Mucosa of rectum (tissue), 2 donors: ENCODE data around the gene CADM1.

Experiments used
- H3K27ac ChIP-seq, 2 donors: one replicate each; pipeline ENCODE4 v1.7.0; 2013; ENCODE audit warnings: inconsistent platforms in 2 of 2, low read depth in 2 of 2, low read length in 2 of 2
- H3K27me3 ChIP-seq, 2 donors: one replicate each; pipeline ENCODE4 v1.7.0; 2013; ENCODE audit warnings: low read length in 2 of 2; ENCODE audit not compliant: control insufficient read depth in 2 of 2, insufficient read depth in 2 of 2
- H3K36me3 ChIP-seq, 2 donors: one replicate each; pipeline ENCODE4 v1.7.0; 2013; ENCODE audit warnings: low read length in 2 of 2; ENCODE audit not compliant: control insufficient read depth in 2 of 2, insufficient read depth in 2 of 2
- H3K4me1 ChIP-seq, 2 donors: one replicate each; pipeline ENCODE4 v1.7.0; 2013; ENCODE audit warnings: low read length in 2 of 2, mild to moderate bottlenecking in 1 of 2; ENCODE audit not compliant: control insufficient read depth in 2 of 2, insufficient read depth in 2 of 2
- H3K4me3 ChIP-seq, 2 donors: one replicate each; pipeline ENCODE4 v1.7.0; 2013; ENCODE audit warnings: low read length in 2 of 2
- H3K9ac ChIP-seq, 2 donors: one replicate each; pipeline ENCODE4 v1.7.0; 2013; ENCODE audit warnings: low read length in 2 of 2, low read depth in 1 of 2, mild to moderate bottlenecking in 1 of 2
- H3K9me3 ChIP-seq, 2 donors: one replicate each; pipeline ENCODE4 v1.7.0; 2013; ENCODE audit warnings: low read length in 2 of 2; ENCODE audit not compliant: control insufficient read depth in 2 of 2
- donor health status: healthy.
- donor health status: Normal muscosa, but diverticular disease.

Gene CADM1

GRCh38 chr11:115500547-115501501 lies 3.4 kb downstream of the CADM1 start:
- Histone ChIP-seq H3K9ac (no peak overlapping the region), H3K27ac (no peak overlapping the region), H3K4me3 (no peak overlapping the region), H3K4me1 (peaks cover 12 to 15% of the 10 kb centered on the region in 2 donors), H3K9me3 (no peaks in the 10 kb centered on the region), H3K36me3 (no peaks in the 10 kb centered on the region), H3K27me3 (peaks cover 39 to 42% of the 10 kb centered on the region in 2 donors)

DNA sequence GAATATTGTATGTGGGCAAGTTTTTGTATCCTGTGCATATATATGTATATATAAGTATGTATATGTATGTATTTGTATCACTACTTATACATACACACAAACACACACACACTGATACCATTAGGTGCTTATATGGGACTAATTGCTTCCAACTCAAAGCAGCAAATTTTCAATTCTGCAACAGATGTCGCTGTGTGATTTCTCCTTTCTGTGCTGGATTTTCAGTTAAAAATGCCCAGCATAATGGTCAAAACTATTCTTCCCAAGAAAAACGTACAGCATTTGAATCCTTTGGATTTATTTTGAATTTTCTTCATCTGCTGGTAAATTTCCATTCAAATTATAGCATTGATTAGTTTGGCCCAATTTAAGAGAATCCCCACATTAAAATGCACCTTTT lies 4.3 kb downstream of the CADM1 start:
- no peak overlapping the region for H3K9ac ChIP-seq
- H3K9me3 ChIP-seq: no peaks in the 10 kb centered on the region
- no peaks in the 10 kb centered on the region for H3K36me3 ChIP-seq
- peaks cover 34 to 39% of the 10 kb centered on the region in 2 donors for H3K27me3 ChIP-seq
- H3K4me3 ChIP-seq: no peak overlapping the region
- H3K27ac ChIP-seq: no peak overlapping the region
- peaks cover 12 to 15% of the 10 kb centered on the region in 2 donors for H3K4me1 ChIP-seq

DNA sequence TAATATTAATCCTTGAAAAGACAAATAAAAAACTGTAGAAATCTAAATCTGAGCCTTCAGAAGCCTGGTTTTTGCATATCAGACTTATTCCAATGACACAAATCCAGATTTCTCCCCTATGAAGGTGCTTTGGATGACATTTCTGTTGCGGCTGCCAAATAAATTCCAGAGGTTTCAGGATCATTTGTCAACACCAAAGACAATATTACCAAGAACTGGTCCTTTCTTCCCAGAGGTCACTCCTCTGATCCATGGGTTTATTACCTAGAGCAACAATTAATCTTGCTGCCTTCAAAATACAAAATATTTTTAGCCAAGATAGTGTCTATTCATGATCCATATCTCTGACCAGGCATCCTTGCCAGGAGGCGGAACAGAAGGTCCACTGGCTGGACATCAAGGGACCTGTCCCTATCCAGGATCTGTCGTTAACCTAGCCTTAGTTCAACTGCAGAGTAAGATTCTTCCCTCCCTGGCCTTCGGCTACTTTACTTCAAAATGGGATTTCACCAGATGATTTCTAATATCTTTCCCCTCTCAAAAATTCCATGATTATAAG lies 4.9 kb downstream of the CADM1 start:
- no peaks in the 10 kb centered on the region for H3K36me3 ChIP-seq
- H3K9me3 ChIP-seq: no peaks in the 10 kb centered on the region
- no peak overlapping the region for H3K27ac ChIP-seq
- no peak overlapping the region for H3K4me3 ChIP-seq
- no peak overlapping the region for H3K9ac ChIP-seq
- peaks cover 12 to 15% of the 10 kb centered on the region in 2 donors for H3K4me1 ChIP-seq
- H3K27me3 ChIP-seq: peaks cover 33 to 39% of the 10 kb centered on the region in 2 donors

DNA sequence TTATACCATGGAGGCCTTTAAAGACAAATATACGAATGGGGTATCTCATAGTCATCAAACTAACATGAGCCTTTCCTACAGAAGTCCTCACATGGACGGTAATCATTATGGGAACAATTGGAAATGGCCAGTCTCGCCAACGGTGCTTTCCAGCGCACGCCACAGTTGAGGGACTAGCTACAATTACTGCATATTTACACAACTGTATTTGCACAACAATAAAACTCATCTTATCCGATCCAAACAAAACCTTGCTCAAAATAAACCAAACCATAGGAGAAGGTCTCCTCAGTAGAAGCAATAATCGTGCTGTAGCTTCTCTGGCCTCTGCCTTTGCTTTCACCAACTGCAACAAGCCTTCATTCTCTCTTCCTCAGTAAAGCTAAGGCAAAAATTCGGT lies 5.9 kb downstream of the CADM1 start:
- no peak overlapping the region for H3K9ac ChIP-seq
- no peaks in the 10 kb centered on the region for H3K36me3 ChIP-seq
- peaks cover 8 to 10% of the 10 kb centered on the region in 2 donors for H3K4me1 ChIP-seq
- no peak overlapping the region for H3K4me3 ChIP-seq
- H3K9me3 ChIP-seq: no peaks in the 10 kb centered on the region
- H3K27me3 ChIP-seq: peaks cover 33 to 39% of the 10 kb centered on the region in 2 donors
- no peak overlapping the region for H3K27ac ChIP-seq

GRCh38 chr11:115497303-115497702 lies 6.9 kb downstream of the CADM1 start:
- Histone ChIP-seq H3K4me3 (no peak overlapping the region), H3K36me3 (no peaks in the 10 kb centered on the region), H3K9ac (no peak overlapping the region), H3K4me1 (peaks cover 0 to 3% of the 10 kb centered on the region in 2 donors), H3K27ac (no peak overlapping the region), H3K27me3 (peaks cover 27 to 35% of the 10 kb centered on the region in 2 donors), H3K9me3 (no peaks in the 10 kb centered on the region)

DNA sequence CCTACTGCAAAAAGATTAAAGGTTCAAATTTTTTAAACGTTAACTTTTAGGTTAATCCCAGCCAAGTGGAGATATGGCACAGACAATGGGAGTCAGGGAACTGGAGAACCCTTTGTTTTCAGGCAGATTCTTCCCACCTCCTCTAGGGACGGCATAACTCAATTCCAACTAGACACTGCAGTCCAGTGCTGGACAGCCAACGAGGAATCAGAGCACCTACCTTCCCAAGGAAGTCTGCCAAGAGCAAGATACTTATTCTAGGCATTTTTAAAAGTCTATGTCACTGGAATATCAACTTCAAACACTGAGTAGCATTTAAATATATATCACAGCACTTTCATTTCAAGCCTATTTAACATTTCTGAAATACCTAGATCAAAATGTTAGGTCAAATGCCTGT lies 7.3 kb downstream of the CADM1 start:
- H3K27me3 ChIP-seq: peaks cover 24 to 32% of the 10 kb centered on the region in 2 donors
- no peak overlapping the region for H3K4me3 ChIP-seq
- no peaks in the 10 kb centered on the region for H3K36me3 ChIP-seq
- H3K27ac ChIP-seq: no peak overlapping the region
- H3K4me1 ChIP-seq: peaks cover 0 to 3% of the 10 kb centered on the region in 2 donors
- H3K9ac ChIP-seq: no peak overlapping the region
- no peaks in the 10 kb centered on the region for H3K9me3 ChIP-seq

- H3K4me3 ChIP-seq: no peak overlapping the region
- peaks cover 0 to 6% of the 10 kb centered on the region in 2 donors for H3K27me3 ChIP-seq
- no peaks in the 10 kb centered on the region for H3K4me1 ChIP-seq
- no peak overlapping the region for H3K9ac ChIP-seq
- no peaks in the 10 kb centered on the region for H3K36me3 ChIP-seq
- no peak overlapping the region for H3K27ac ChIP-seq
- no peaks in the 10 kb centered on the region for H3K9me3 ChIP-seq
Measured at GRCh38 chr11:115493905-115494304, 10.3 kb downstream of the CADM1 start.

DNA sequence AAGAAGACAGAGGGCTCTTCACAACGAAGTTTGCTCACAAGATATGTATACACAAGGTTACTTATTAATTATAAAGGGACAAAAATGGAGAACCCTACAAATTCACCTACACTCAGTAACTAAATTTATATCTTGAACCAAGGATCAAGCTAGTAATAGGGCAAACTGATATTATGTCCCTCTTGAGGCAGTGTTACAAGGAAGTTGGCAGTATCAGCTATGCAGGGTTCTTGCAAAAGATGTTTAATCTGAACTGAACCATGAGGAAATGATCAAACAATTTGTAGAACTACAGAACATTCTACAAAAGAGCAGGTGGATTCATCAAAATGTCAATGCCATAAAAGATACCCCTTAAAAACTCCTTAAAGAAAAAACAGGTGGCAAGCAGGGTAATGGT lies 10.7 kb downstream of the CADM1 start:
- no peaks in the 10 kb centered on the region for H3K9me3 ChIP-seq
- no peaks in the 10 kb centered on the region for H3K36me3 ChIP-seq
- H3K9ac ChIP-seq: no peak overlapping the region
- no peak overlapping the region for H3K27ac ChIP-seq
- no peaks in the 10 kb centered on the region for H3K4me1 ChIP-seq
- no peak overlapping the region for H3K4me3 ChIP-seq
- peaks cover 0 to 3% of the 10 kb centered on the region in 2 donors for H3K27me3 ChIP-seq

- Histone ChIP-seq H3K27me3 (no peaks in the 10 kb centered on the region), H3K36me3 (no peaks in the 10 kb centered on the region), H3K9me3 (no peaks in the 10 kb centered on the region), H3K27ac (no peak overlapping the region), H3K4me3 (no peak overlapping the region), H3K9ac (no peak overlapping the region), H3K4me1 (no peaks in the 10 kb centered on the region)
Measured at GRCh38 chr11:115489466-115489865, 14.7 kb downstream of the CADM1 start.

GRCh38 chr11:115488945-115489344 lies 15.3 kb downstream of the CADM1 start:
- H3K36me3 ChIP-seq: no peaks in the 10 kb centered on the region
- H3K4me1 ChIP-seq: no peaks in the 10 kb centered on the region
- no peak overlapping the region for H3K27ac ChIP-seq
- no peaks in the 10 kb centered on the region for H3K27me3 ChIP-seq
- H3K4me3 ChIP-seq: no peak overlapping the region
- H3K9me3 ChIP-seq: no peaks in the 10 kb centered on the region
- H3K9ac ChIP-seq: no peak overlapping the region
